ENCODE measurements around the gene EIF5.

EIF5 gene

GRCh38 chr14:103372552-103373304 is 38.7 kb downstream of the EIF5 start:
- peak; percentile 86 to 87 for DNase-seq

GRCh38 chr14:103374121-103374520 is 40.1 kb downstream of the EIF5 start:
- no peak for DNase-seq

DNA sequence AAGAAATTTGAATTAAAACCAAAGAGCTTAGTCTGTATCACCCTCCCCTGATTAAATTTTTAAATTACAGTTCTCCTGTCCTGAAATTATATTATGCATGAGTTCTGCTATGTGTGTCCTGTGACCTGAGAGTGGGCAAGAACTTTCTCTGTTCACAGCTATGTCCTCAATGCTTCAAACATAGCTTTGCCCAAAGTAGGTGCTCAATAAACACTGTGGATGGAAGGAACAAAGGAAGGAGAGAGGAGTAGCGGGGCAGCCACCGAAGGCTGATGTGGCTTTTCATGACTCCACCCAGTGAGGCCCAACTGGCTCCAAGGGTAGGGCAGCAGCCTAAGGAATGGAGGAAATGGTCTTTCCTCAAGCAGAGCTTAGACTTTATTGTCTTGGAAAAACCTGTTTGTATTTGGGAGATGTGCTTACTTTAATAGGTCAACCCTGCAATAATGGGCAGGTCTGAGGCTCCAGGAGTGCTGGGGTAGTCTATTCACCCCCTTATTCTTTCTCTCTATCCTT is 43.5 kb downstream of the EIF5 start:
- DNase-seq, result no peak

GRCh38 chr14:103378038-103378854 is 44.2 kb downstream of the EIF5 start:
- no peak for DNase-seq

DNA sequence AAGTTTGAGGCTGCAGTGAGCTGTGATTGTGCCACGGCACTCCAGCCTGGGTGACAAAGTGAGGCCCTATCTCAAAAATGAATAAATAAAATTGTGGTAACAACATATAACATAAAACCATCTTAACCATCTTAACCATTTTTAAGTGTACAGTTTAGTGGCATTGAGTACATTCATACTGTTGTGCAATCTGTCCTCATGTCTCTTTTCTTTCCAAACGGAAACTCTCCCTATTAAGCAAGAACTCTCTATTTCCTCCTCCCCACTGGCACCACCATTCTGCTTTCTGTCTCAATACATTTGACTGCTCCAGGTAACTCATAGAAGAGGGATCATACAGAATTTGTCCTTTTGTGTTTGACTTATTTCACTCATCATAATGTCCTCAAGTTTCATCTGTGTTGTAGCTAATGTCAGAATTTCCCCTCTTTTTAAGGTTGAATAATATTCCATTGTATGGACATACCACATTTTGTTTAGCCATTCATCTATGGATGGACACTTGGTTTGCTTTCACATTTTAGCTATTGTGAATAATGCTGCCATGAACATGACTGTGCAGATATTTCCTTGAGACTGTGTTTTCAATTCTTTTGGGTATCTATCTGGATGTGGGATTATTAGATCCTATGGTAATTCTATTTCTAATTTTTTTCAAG is 46.8 kb downstream of the EIF5 start:
- DNase-seq, result no peak

DNA sequence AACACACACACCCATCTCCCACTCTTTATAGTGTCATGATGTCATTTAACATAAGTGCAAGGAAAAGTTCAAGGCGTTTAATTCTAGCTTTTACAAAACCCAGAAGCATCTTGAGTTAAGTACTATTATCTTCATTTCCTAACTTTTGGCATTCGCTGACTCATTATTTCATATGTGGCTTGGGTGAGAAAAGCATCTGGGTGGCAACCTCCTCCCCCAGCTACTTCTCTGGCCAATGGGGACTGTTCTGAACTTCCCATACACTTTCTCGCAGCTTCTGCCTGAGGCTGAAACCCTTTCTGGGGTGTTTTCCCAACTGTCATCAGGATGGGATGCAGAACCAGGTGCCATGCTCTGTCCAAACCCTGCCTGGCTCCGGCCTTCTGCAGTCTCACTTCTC is 48.3 kb downstream of the EIF5 start:
- peak in 1 of 2 experiments; percentile 23 for DNase-seq

GRCh38 chr14:103384450-103385151 is 50.6 kb downstream of the EIF5 start:
- no peak for DNase-seq

- peak; percentile 87 to 91 for DNase-seq
Measured at GRCh38 chr14:103385152-103385928, 51.3 kb downstream of the EIF5 start, which contains the start of gene MARK3. Gene MARK3 (plus strand): TSS chr14:103385415. CDS start chr14:103386030, 615 bp downstream.

GRCh38 chr14:103385929-103386712 is 52.1 kb downstream of the EIF5 start:
- DNase-seq, result peak in 1 of 2 experiments; percentile 39

- no peak for DNase-seq
Measured at GRCh38 chr14:103386713-103387329, 52.8 kb downstream of the EIF5 start.

GRCh38 chr14:103388664-103389063 is 54.6 kb downstream of the EIF5 start:
- DNase-seq, result no peak

DNA sequence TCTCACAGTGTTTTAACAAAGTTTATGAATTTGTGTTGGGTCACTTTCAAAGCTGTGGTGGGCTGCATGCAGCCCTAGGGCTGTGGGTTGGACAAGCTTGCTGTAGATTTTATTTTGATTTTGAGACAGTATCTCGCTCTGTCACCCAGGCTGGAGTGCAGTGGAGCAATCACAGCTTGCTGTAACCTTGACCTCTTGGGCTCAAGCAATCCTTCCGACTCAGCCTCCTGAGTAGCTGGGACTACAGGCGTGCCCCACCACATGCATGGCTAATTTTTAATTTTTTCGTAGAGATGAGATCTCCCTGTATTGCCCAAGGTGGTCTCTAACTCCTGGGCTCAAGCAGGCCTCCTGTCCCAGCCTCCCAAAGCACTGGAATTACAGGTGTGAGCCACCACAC is 56.6 kb downstream of the EIF5 start:
- no peak for DNase-seq

DNA sequence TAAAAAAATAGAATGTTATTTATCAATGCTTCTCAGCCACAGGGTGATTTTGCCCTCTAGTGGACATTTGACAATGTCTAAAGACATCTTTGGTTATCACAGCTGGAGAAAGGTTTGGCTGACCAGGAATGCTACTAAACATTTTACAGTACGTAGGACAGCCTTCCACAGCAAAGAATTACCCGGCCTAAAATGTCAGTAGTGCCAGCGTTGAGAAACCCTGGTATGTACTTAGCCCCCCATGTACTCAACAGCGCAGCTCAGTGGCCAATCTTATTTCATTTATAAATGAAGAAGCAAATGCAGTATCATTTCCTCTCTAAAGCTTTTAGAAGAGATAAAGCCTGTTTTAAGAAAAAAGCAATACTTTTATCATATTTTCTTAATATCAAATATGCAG is 57.0 kb downstream of the EIF5 start:
- peak; percentile 60 to 91 for DNase-seq

DNA sequence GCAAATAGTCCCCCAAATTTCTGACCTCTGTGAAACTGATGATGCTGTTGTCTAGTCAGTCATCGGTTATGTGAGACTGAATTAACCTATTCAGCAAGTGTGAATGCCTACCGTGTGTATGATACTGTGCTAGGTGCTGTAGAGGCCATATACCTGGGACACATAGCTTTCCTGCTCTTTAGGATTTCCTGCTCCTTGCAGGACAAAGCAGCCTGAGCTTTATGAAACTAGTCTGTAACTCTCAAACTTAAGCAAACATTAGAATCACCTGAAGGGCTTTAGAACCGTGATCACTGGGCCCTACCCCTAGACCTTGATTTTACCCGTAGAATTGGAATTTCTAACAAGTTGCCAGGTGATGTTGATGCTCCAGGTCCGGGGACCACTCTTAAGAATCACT is 58.1 kb downstream of the EIF5 start:
- DNase-seq, result no peak

GRCh38 chr14:103392572-103392971 is 58.5 kb downstream of the EIF5 start:
- no peak for DNase-seq

GRCh38 chr14:103393070-103393469 is 59.0 kb downstream of the EIF5 start:
- DNase-seq, result no peak

GRCh38 chr14:103393676-103394626 is 59.9 kb downstream of the EIF5 start:
- DNase-seq, result peak in 1 of 2 experiments; percentile 55
